HG03066 (cell line): ENCODE data around the gene MYRIP.

ENCODE experiments used
- ATAC-seq: cut with Tn5 transposase; IDR thresholded peaks from one replicate; pipeline ENCODE4 v1.9.1; 2021; ENCODE audit warnings: low read depth; ENCODE audit not compliant: unreplicated experiment

The MYRIP gene

GRCh38 chr3:40213556-40213955, 404.1 kb downstream of the MYRIP start:
- no peak for ATAC-seq

- ATAC-seq = no peak
These were observed 405.6 kb downstream of the MYRIP start for GRCh38 chr3:40215015-40215414.

DNA sequence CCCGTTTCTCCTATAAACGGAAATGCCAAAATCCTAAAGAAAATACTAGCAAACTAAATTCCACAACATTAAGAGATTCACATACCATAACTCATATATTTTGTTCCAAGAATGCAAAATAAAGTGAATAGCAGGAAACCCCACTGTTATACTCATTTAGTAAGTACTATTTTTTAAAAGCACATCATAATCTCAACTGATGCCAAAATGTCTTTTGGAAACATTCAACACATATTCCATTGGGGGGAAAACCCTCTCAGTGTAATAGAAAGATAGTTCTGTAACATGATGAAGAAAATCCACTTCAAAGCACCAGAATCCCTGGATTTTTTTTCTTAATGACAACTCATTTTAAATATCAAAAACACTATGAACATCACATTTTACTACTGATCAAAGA, 407.1 kb downstream of the MYRIP start:
- no peak for ATAC-seq

DNA sequence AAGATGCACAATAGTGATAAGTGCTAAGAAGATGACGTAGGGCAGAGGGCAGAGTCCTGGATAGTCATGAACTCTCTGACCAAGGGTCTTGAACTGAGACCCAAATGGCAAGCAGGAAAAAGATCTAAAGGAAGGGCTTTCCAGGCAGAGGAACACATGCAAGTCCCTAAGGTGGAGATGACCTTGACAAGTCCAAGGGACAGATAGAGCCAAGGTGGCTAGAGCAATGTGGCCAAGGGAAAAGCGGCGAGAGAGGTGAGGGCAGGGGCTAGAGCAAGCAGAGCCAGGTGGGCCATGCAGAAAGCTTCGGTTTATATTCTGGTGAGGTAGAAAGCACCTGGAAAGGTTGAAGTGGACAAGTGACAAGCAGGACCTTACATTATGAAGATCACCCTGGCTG, 414.4 kb downstream of the MYRIP start:
- ATAC-seq = no peak

DNA sequence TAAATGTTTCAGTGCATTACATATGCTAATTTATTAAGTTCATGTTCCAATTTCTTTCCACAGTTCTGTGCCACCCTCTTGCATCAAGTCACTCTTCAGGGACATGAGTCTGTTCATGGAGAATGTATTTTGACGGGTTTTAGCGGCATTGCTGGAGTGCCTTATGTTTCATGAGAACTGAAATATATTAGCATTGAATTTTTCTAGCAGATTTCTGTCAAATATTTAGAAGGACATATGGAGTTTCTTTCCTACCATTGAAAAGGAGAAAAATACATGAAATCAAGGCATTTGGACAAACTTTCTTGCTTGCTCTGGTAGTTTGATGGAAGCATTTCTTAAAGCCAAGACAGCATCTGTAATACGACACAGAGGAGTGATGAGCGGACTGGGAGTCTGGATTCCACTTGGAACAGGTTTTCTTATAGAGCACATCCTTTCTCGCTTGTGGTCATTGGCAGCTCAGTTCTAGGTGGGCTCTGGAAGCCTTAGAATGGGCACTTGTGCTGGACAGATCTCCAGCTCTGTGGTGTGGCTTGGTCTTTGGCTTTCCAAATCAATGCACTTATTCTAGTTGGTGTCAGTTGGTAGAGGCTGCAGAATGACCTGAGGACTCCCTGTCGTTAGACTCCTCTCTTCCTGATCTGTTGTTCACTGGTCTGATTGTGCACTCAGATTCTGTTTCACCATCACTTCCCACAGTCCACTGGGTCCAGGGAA, 415.5 kb downstream of the MYRIP start:
- no peak for ATAC-seq

GRCh38 chr3:40226636-40227035, 417.2 kb downstream of the MYRIP start:
- no peak for ATAC-seq

DNA sequence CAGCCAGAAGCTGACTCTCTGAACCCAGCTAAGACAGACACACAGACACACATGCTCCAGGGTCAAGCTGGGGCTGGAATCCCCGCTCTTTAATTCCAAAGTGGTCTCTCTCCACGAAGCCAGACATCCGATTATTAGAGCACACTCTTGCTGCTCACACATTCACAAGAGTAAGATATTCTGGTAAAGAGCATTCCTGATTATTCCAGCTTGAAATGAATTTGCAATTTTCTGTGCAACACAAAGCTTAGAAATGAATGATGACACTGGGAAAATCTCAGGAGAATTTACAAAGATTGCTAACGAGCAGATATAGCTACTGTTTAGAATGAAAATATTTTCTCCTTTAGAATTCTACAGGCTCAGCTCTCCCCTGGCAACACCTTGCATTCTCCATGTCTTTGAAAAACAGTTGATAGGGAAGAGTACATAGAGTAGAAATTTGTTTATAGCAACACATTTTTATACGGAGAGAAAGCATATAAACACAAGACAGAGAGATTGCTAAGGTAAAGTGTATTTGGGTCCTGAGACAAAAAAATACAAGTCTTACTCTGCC, 419.5 kb downstream of the MYRIP start:
- no peak for ATAC-seq

DNA sequence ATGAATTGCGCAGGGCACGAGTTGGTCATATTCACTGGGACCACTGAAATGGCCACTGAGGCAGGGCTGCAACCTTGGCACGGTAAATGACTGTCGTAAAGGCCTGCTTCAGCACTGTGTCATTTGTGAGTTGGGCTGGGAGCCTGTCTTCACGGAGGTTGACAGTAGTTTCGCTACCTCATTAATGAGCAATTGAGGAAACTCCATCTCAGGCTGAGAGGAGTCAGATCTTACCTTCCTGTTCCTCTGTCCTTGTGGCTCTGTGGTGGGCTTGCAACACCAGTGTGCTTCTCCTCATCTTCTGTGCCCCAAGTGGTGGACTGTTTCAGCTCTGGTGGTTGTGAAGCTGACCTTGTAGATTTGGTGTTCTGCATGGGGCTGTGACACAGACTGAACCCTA, 420.0 kb downstream of the MYRIP start:
- no peak for ATAC-seq

GRCh38 chr3:40229963-40230362, 420.6 kb downstream of the MYRIP start:
- ATAC-seq = no peak

GRCh38 chr3:40230382-40230781, 421.0 kb downstream of the MYRIP start:
- ATAC-seq = no peak

DNA sequence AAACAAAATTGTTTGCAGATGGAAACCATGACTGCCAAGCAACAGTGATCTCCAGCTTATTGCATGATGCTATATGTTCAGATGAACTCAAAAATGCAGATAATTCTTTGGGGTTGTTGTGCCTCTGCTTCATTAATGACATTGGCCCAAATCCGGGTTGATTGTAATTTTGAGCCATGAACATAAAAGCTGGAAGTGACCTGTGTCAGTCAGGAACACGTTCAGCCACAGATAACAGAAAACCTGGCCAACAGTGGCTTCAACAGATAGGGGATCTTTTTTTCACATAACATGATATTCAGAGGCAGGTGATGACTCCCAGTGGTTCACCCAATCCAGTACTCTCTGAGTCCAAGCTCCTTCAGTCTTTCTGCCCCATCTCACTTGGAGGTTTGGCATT, 423.2 kb downstream of the MYRIP start:
- no peak for ATAC-seq

DNA sequence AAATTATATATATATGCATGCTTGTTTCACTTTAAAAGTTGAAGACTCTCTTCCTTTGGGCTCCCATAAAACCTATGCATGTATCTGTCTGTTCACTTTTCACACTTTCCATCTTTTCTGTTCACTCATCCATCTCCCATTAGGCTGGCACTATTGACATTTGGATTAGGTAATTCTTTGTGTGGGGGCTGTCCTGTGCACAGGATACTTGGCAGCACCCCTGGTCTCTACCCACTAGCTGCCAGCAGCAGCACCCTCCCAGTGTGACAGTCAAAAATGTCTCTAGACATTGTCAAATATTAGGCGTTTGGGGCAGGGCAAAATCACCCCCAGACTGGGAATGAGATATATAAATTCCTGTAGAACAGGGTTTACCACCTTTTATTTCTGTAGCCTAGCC, 427.8 kb downstream of the MYRIP start:
- ATAC-seq = no peak

GRCh38 chr3:40237889-40238571, 428.6 kb downstream of the MYRIP start:
- no peak for ATAC-seq

DNA sequence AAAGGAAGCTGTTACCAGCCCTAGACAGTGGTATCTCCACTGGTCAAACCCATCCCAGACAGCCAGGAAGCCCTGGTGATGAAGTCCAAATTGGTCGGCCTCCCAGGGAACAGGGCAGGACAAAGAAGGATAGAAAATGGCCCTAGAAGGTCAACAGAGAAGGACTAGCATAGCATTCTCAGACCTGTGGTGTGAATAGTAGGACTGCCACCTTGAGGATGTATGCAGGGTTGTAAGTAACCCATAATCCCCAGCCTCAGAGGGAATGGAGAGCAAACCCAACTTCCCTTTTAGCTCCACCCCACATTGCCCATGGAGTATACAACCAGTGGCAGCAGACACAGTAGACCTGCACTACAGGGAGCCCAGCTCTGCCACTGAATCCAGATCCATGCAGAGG, 431.5 kb downstream of the MYRIP start:
- ATAC-seq = no peak

GRCh38 chr3:40242216-40242615, 432.8 kb downstream of the MYRIP start:
- no peak for ATAC-seq

DNA sequence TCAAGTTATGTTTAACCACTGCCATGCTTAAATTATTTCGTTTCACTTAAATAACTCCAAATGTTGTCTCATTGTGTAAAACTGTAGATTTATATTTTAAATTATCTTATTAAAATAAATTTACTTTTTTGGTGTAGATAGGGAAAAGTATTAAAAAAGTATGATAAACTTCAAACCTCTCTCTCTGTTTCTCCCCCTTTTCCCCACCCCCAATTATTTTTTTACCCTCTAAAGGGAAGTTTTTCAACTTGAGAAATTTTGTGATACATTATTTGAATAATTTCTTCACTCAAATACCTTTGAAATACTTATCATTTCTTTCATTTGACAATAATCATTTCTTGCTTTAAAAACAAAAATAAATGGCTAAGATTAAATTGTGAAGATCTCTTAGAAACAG, 433.2 kb downstream of the MYRIP start:
- no peak for ATAC-seq

DNA sequence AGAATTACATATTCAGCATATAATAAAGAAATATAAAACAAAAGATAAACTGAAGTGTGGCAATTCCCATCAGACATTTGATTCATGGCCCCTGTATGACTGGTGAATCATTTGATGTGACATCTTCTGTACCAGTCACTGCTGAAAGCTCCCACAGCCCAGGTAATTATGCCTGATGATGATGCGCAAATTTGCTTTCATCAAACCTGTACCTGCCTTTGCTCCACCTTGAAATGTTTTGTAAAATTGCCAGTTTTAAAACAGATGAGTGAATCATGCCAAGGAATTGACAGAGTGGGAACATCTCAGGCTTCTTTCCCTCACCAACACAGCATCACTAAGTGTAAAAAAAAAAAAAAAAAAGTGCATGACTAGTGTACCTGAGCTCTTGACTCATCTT, 433.6 kb downstream of the MYRIP start:
- no peak for ATAC-seq

DNA sequence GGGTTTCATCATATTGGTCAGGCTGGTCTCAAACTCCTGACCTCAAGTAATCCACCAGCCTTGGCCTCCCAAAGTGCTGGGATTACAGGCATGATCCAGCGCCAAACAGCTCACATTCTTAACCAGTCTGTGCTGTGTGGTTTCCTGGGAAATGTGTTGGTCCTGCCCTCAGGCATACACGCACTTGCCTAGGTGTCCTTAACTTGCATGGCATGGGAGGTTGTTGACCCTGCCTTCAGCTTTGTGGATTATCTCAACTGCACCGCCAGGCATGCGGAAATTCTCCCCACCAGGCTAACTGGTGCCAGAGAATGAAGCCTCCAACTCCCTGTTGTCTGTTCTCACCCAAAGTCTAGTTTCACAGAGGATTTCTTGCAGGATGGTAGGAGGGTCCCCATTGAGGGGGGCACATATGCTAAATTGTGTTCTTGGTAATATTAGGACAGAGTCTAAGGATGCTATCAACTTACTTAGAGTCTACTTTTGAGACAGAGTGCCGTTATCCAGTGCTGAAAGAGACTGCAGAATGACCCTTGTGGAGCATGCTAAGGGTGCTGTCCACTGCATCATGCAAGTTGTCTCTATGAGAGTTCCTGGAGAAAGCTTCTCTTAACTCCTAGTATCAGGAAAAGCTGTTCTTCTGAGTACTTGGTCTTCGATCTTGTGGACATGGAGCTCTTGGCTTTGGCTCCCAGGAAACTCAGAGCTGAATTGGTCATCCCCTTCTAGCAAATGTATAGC, 438.5 kb downstream of the MYRIP start:
- no peak for ATAC-seq

GRCh38 chr3:40248591-40248990, 439.2 kb downstream of the MYRIP start:
- ATAC-seq = no peak

DNA sequence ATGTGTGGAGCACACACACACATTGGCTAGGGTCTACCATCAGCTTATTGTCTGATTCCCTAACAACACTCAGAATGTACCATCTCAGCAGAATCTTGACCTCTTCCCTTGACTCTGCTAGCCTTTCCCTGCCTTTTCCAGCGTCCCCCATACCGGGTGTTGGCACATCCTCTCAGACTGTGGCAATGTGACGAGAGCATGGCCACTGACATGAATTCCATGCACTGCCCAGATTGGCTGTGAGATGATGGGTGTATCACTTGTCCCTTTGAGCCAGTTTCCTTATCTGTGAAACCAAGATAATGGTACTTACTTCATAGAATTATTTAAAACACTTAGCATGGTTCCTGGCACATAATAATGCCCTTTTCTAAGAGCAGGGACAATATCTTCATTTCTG, 439.8 kb downstream of the MYRIP start:
- ATAC-seq = no peak

- ATAC-seq = no peak
These were observed 445.1 kb downstream of the MYRIP start for GRCh38 chr3:40254491-40254890.
